Right hindlimb (tissue), 1 donor: ENCODE measurements around the gene DNAH17.
"Not testable (repeated sequence)": the region's sequence is repeated elsewhere in the genome, so short reads cannot be mapped to it uniquely, and the experiment has no call there.

ENCODE experiments used
- DNase-seq: peaks from one replicate; pipeline ENCODE4 v3.0.0-alpha.2; 2018

The DNAH17 gene

GRCh38 chr17:78474614-78475146 lies 102.5 kb downstream of the DNAH17 start:
- no peak for DNase-seq

GRCh38 chr17:78473951-78474613 lies 103.1 kb downstream of the DNAH17 start:
- no peak for DNase-seq

GRCh38 chr17:78472035-78472905 lies 104.9 kb downstream of the DNAH17 start:
- DNase-seq = no peak

- no peak for DNase-seq
These were observed 105.6 kb downstream of the DNAH17 start for GRCh38 chr17:78471635-78472034.

- DNase-seq = no peak
These were observed 107.8 kb downstream of the DNAH17 start for GRCh38 chr17:78469443-78469842.

GRCh38 chr17:78468366-78468765 lies 108.8 kb downstream of the DNAH17 start:
- DNase-seq = no peak

GRCh38 chr17:78466786-78467715 lies 110.1 kb downstream of the DNAH17 start:
- no peak for DNase-seq

GRCh38 chr17:78466109-78466785 lies 110.9 kb downstream of the DNAH17 start:
- not testable (repeated sequence) for DNase-seq

GRCh38 chr17:78462148-78462547 lies 115.0 kb downstream of the DNAH17 start:
- DNase-seq = no peak

- no peak for DNase-seq
These were observed 115.5 kb downstream of the DNAH17 start for GRCh38 chr17:78461799-78462053.

GRCh38 chr17:78460951-78461798 lies 116.0 kb downstream of the DNAH17 start:
- no peak for DNase-seq

GRCh38 chr17:78460176-78460675 lies 117.0 kb downstream of the DNAH17 start:
- no peak for DNase-seq

GRCh38 chr17:78459696-78460095 lies 117.5 kb downstream of the DNAH17 start:
- no peak for DNase-seq

- DNase-seq = no peak
These were observed 118.4 kb downstream of the DNAH17 start for GRCh38 chr17:78458736-78459335.

GRCh38 chr17:78458091-78458490 lies 119.1 kb downstream of the DNAH17 start:
- DNase-seq = no peak

- DNase-seq = no peak
These were observed 122.8 kb downstream of the DNAH17 start for GRCh38 chr17:78454346-78454745.

- no peak for DNase-seq
These were observed 125.4 kb downstream of the DNAH17 start for GRCh38 chr17:78451753-78452152.

- peak; percentile 82 for DNase-seq
These were observed 126.4 kb downstream of the DNAH17 start for GRCh38 chr17:78450696-78451345.

- DNase-seq = no peak
These were observed 127.1 kb downstream of the DNAH17 start for GRCh38 chr17:78449983-78450595.
